Activated naive CD4-positive, alpha-beta T cell treated with anti-CD3 and anti-CD28 coated beads, Interleukin-2, amount 50 U/mL, for 24 hours (primary cell): ENCODE data around the gene OOSP4A.
"Not testable (repeated sequence)": the region's sequence is repeated elsewhere in the genome, so short reads cannot be mapped to it uniquely, and the experiment has no call there.

ENCODE experiments used
- H3K27ac Mint-ChIP-seq: one replicate; pipeline ENCODE4 v1.8.0; 2021; ENCODE audit warnings: mild to moderate bottlenecking, mixed read lengths
- H3K27me3 Mint-ChIP-seq: one replicate; pipeline ENCODE4 v1.8.0; 2021; ENCODE audit warnings: mixed read lengths
- H3K36me3 Mint-ChIP-seq: one replicate; pipeline ENCODE4 v1.8.0; 2021; ENCODE audit warnings: mixed read lengths
- H3K4me1 Mint-ChIP-seq: one replicate; pipeline ENCODE4 v1.8.0; 2021; ENCODE audit warnings: mixed read lengths
- H3K4me3 Mint-ChIP-seq: one replicate; pipeline ENCODE4 v1.8.0; 2021; ENCODE audit warnings: mild to moderate bottlenecking, mixed read lengths
- H3K9me3 Mint-ChIP-seq: one replicate; pipeline ENCODE4 v1.8.0; 2021; ENCODE audit warnings: mixed read lengths

OOSP4A gene

DNA sequence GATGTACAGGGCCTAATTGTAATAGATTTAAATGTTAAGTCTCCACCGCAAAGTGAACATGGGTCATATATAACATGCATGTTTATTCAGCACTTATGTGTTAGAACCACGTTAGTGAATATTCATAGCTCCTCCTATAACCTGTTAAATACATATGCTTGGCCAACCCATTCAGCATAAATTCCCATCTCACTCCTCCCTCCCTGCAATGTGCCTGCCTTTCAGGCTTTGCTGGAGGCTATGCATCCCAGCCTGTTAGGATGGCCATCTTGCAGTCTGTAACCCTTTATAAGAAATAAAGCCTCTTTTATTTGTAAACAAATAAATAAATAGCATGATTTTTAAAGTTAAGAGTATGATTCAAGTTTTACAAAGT, 1.7 kb upstream of the OOSP4A start:
- no peak overlapping the region for H3K27ac Mint-ChIP-seq
- no peaks in the 10 kb centered on the region for H3K9me3 Mint-ChIP-seq
- peaks cover 8% of the 10 kb centered on the region for H3K27me3 Mint-ChIP-seq
- no peaks in the 10 kb centered on the region for H3K36me3 Mint-ChIP-seq
- H3K4me1 Mint-ChIP-seq, result no peaks in the 10 kb centered on the region
- H3K4me3 Mint-ChIP-seq, result no peak overlapping the region

DNA sequence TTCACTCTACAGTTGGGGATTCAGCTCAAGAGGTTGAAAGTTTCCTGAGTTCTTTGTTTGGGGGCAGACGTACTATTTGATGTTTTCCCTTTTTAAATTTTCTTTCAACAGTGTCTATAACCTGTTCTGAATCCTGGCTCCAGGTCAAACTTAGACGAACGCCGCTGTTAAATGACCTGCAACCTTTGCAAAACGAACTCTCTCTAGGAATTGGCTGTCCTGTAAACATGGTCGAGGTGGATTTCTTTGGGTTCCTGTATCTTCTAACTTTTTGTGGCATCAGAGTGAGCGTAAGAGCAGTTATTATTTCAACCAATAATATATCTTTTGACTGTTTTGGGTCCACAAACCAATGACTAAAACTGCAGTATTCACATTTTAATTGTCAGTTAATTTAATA, 1.6 kb downstream of the OOSP4A start:
- no peak overlapping the region for H3K27ac Mint-ChIP-seq
- H3K4me3 Mint-ChIP-seq, result no peak overlapping the region
- no peaks in the 10 kb centered on the region for H3K9me3 Mint-ChIP-seq
- H3K4me1 Mint-ChIP-seq, result no peaks in the 10 kb centered on the region
- peaks cover 6% of the 10 kb centered on the region for H3K27me3 Mint-ChIP-seq
- H3K36me3 Mint-ChIP-seq, result no peaks in the 10 kb centered on the region

DNA sequence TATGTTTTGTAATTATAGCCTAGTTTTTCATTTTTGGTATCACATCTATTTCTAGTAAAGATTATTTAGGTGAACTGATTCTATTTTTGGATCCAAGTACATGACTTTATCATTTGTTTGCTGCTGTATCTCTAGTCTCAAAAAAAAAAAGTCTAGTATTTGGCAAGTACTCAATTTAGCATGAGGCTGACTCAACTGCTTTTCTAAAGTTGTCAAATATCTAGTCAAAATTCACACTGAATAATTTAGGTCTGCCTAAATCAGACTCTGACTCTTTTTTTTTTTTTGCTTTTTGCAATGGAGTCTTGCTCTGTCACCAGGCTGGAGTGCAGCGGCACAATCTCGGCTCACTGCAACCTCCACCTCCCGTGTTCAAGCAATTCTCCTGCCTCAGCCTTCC, 2.4 kb downstream of the OOSP4A start:
- Mint-ChIP-seq H3K36me3 (no peaks in the 10 kb centered on the region), H3K4me3 (no peak overlapping the region), H3K4me1 (no peaks in the 10 kb centered on the region), H3K27ac (no peak overlapping the region), H3K27me3 (peaks cover 6% of the 10 kb centered on the region), H3K9me3 (no peaks in the 10 kb centered on the region)

DNA sequence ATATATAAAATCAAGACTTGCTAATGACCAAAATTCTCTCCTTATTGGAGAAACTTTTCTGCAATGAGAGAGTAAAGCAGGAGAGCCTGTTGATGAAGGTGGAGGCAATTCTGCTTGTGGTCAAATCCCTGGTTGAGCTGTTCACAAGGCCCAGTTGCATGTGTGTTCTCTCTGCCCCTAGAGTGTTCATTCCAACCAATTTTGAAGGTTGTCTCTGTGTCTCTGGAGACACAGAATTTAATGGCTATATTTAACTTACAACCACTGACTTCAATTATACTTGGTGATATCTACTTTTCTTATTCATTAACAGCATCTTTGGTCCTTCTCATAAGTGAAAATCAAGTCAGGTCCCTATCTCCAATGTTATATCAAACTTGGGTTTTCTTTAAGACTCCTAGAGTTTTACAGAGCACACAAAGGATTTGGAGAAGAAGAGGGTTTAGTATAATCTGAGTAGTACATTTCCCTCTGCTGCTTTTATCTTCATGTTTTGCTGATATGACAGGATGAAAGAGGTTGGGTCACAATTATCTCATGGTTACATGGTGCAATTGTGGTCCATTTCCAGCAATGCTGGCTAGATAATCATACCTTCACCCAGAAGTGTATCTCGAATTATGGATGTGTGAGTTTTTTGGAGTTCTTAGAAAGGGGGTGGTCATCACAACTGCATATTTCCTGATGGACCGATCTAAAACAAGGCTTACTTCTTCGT, 4.0 kb downstream of the OOSP4A start:
- no peak overlapping the region for H3K4me3 Mint-ChIP-seq
- no peaks in the 10 kb centered on the region for H3K9me3 Mint-ChIP-seq
- H3K27me3 Mint-ChIP-seq, result peaks cover 6% of the 10 kb centered on the region
- H3K27ac Mint-ChIP-seq, result no peak overlapping the region
- no peaks in the 10 kb centered on the region for H3K36me3 Mint-ChIP-seq
- no peaks in the 10 kb centered on the region for H3K4me1 Mint-ChIP-seq

DNA sequence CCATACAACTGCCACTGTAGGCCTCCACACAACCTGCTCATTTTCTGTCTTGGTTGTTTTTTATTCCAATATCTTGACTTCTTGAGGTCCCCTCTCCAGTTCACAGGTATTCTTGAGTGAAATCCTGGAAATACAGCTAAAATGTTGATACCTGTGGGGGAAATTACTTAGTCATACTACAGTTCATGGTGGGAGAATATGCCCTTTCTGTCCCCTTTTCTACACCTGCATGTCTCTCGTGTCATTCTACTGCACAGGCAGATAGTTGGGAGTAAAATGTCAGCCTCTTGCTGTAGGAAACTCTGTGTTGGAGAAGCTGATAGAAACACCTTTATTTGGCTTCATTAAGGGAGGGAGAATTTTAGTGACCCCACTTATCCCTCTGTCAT, 4.6 kb downstream of the OOSP4A start:
- peaks cover 6% of the 10 kb centered on the region for H3K27me3 Mint-ChIP-seq
- H3K4me3 Mint-ChIP-seq, result no peak overlapping the region
- H3K9me3 Mint-ChIP-seq, result no peaks in the 10 kb centered on the region
- no peaks in the 10 kb centered on the region for H3K4me1 Mint-ChIP-seq
- H3K36me3 Mint-ChIP-seq, result no peaks in the 10 kb centered on the region
- no peak overlapping the region for H3K27ac Mint-ChIP-seq

DNA sequence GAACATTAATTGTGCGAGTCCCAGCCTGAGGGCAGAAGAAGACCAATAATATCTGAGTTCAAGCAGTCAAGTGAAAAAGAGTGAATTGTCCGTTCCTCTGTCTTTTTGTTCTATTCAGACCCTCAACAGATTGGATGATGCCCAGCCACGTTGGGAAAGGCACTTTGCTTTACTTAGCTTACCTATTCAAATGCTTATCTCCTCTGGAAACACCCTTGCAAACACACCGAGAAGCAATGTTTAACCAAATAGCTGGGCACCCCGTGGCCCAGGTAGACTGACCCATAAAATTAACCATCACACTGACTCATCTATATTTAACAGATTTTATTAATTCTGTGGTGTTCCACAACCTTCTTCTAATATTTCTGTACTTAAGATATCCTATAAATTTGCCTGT, 9.3 kb downstream of the OOSP4A start:
- Mint-ChIP-seq H3K27ac (no peak overlapping the region), H3K4me1 (no peaks in the 10 kb centered on the region)

DNA sequence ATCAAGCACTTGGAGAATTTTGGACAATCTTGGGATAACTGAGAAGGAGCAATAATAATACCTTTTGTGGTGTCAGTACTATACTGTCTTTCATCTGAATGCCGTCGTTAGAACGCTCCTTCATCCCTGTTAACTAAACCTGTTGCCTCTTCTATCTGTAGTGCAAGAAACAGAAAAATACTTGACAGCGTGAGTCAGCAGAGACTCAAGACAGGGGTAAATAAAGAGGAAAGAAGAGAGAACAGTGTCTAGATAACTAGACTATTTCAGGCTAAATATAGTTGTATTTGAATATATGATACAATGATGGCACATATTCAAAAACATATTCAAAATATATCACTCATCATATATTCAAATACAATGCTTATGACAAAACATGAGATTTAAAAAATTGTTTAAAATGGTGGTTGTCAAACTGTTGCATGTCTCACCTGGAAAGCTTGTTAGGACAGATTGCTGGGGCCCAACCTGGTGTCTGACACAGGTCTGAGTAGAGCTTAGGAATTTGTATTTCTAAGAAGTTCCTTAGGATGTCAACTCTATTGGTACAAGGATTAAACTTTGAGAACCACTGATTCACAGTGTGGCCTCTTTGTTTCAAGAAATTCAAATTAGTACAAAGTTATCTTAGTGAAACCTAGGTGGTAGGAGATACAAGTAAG, 17.4 kb downstream of the OOSP4A start:
- Mint-ChIP-seq H3K27ac (no peak overlapping the region), H3K4me3 (no peak overlapping the region), H3K4me1 (no peaks in the 10 kb centered on the region), H3K36me3 (no peaks in the 10 kb centered on the region), H3K27me3 (peaks cover 10% of the 10 kb centered on the region), H3K9me3 (no peaks in the 10 kb centered on the region)

More for the DNA sequence above, 9.3 kb downstream of the OOSP4A start:
- Mint-ChIP-seq H3K9me3 (no peaks in the 10 kb centered on the region), H3K36me3 (no peaks in the 10 kb centered on the region), H3K4me3 (no peak overlapping the region), H3K27me3 (peaks cover 3% of the 10 kb centered on the region)

DNA sequence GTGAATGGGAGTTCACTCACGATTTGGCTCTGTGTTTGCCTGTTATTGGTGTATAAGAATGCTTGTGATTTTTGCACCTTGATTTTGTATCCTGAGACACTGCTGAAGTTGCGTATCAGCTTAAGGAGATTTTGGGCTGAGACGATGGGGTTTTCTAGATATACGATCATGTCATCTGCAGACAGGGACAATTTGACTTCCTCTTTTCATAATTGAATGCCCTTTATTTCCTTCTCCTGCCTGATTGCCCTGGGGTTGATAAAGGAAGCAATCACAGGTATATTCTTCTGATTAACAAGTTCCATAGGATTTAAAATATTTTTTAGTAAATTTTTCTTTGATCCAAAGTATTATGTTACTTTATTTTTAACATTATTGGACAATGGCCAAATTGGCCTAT, 18.2 kb downstream of the OOSP4A start:
- not testable (repeated sequence) for H3K4me1 Mint-ChIP-seq, H3K36me3 Mint-ChIP-seq, H3K9me3 Mint-ChIP-seq, H3K4me3 Mint-ChIP-seq, H3K27ac Mint-ChIP-seq
- H3K27me3 Mint-ChIP-seq, result peaks cover 10% of the 10 kb centered on the region

DNA sequence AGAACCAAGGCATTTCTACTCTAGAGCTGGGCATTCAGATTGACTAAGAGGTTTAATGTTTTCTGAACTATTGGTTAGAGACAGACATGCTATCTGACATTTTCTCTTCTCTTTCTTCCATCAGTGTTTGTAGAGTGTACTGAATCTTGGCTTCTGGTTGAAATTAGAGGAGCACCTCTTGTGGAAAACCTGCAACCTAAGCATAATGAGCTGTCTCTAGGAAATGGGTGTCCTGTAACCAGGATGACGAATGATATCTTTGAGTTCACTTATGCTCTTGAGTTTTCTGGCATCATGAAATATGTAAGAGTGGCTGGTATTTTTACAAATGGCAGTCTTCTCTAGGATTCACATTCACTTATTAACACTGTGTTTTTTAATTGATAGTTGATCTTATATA, 19.4 kb downstream of the OOSP4A start:
- no peaks in the 10 kb centered on the region for H3K36me3 Mint-ChIP-seq
- no peaks in the 10 kb centered on the region for H3K4me1 Mint-ChIP-seq
- H3K9me3 Mint-ChIP-seq, result no peaks in the 10 kb centered on the region
- H3K27ac Mint-ChIP-seq, result no peak overlapping the region
- H3K27me3 Mint-ChIP-seq, result peaks cover 10% of the 10 kb centered on the region
- no peak overlapping the region for H3K4me3 Mint-ChIP-seq

DNA sequence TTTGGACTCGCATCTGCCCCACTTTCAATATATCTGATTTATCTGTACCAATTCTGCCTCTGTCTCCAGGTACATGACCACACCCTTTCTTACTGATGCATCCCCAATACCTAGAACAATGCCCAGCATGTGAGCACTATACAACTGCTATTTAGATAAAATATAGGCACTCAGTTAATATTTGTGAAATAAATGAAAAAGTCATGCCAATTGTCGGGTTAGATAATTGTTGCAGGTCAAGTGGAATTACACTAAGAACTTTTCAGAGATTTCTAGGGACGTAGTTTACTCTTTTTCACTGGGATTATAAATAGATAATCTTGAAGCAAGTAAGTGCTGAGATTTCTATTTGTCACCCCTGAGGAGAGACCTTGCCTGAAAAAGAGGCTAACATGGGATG, 20.5 kb downstream of the OOSP4A start:
- Mint-ChIP-seq H3K9me3 (peaks cover 8% of the 10 kb centered on the region), H3K4me3 (no peak overlapping the region), H3K27ac (no peak overlapping the region), H3K36me3 (no peaks in the 10 kb centered on the region), H3K4me1 (no peaks in the 10 kb centered on the region), H3K27me3 (peaks cover 10% of the 10 kb centered on the region)

DNA sequence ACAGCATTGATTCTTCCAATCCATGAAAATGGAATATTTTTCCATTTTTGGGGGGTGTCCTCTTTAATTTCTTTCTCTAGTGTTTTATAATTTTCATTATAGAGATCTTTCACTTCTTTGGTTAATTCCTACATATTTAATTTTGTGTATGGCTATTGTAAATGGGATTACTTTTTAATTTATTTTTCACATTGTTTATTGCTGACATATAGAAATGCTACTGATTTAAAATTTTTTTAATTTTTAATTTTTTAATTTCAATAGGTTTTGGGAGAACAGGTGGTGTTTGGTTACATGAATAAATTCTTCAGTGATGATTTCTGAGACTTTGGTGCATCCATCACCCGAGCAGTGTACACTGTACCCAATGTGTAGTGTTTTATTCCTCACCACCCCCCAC, 26.6 kb downstream of the OOSP4A start:
- Mint-ChIP-seq H3K4me3 (no peak overlapping the region), H3K27ac (no peak overlapping the region), H3K27me3 (peaks cover 9% of the 10 kb centered on the region), H3K36me3 (peaks cover 2% of the 10 kb centered on the region), H3K9me3 (peaks cover 36% of the 10 kb centered on the region), H3K4me1 (no peaks in the 10 kb centered on the region)

DNA sequence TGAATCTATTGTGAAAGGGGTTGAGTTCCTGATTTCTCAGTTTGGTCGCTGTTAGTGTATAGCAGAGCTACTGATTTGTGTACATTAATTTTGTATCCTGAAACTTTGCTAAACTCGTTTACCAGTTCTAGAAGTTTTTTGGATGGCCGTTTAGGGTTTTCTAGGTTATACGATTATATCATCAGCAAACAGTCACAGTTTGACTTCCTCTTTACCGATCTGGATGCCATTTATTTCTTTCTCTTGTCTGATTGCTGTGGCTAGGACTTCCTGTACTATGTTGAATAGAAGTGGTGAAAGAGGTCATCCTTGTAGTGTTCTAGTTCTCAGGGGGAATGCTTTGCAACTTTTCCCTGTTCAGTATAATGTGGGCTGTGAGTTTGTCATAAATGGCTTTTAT, 28.6 kb downstream of the OOSP4A start:
- Mint-ChIP-seq H3K27me3 (peaks cover 9% of the 10 kb centered on the region), H3K9me3 (peaks cover 36% of the 10 kb centered on the region), H3K4me1 (no peaks in the 10 kb centered on the region), H3K27ac (no peak overlapping the region), H3K36me3 (peaks cover 2% of the 10 kb centered on the region), H3K4me3 (no peak overlapping the region)

DNA sequence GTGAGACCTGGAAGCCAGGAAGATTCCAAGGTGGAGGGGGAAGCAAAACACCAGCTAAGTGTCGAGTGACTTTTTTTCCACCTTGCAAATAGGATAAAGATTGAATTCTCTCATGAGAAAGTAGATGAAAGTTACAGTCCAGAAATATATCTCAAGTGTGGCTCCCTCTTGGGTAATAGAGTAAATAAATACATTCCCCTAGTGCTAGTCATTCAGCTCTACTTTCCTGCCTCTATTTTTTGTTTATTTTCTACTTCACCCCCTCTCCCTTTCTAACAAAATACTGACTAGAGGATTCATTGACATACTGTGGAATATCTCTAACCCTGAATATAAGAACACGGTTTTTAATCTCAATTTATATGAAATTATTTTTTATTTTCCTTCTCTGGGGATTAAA, 34.0 kb downstream of the OOSP4A start:
- H3K9me3 Mint-ChIP-seq, result peaks cover 3% of the 10 kb centered on the region
- no peaks in the 10 kb centered on the region for H3K4me1 Mint-ChIP-seq
- H3K4me3 Mint-ChIP-seq, result no peak overlapping the region
- peaks cover 12% of the 10 kb centered on the region for H3K27me3 Mint-ChIP-seq
- no peaks in the 10 kb centered on the region for H3K36me3 Mint-ChIP-seq
- H3K27ac Mint-ChIP-seq, result no peak overlapping the region

DNA sequence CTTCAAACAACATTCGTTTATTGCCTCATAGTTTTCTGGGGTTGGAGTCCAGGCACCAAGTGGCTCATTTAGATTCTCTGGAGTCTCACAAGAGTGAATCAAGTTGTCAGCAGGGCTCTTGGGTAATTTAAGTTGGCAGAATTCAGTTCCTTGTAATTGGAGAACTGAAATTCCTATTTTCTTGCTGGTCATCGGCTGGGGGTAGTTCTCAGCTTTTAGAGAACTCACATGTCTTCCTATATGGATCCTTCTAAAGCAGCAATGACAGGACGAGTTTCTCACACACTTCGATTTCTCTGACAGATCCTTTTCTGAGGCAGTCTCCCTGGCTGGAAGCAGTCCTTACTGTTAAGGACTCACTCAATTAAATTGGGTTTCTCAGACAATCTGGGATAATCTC, 35.9 kb downstream of the OOSP4A start:
- Mint-ChIP-seq H3K27me3 (peaks cover 3% of the 10 kb centered on the region), H3K4me1 (no peaks in the 10 kb centered on the region), H3K4me3 (no peak overlapping the region), H3K9me3 (no peaks in the 10 kb centered on the region), H3K27ac (no peak overlapping the region), H3K36me3 (no peaks in the 10 kb centered on the region)

DNA sequence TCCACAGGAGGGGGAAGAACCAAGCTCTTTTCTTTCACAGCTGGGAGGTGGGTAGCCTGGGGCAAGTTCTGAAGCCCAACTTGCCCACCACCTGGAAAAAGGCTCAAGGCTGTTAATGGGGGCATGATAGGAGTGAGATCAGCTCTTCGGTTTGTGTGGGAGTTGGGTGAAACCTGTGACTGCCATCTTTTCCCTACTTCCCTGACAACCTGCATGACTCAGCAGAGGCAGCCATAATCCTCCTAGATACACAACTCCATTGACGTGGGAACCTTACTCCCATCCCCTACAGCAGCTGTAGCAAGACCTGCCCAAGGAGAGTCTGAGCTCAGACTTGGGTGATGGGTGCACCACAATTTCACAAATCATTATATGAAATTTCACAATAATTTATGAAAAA, 39.9 kb downstream of the OOSP4A start:
- Mint-ChIP-seq H3K4me1 (no peaks in the 10 kb centered on the region), H3K36me3 (no peaks in the 10 kb centered on the region), H3K27ac (no peak overlapping the region), H3K4me3 (no peak overlapping the region), H3K9me3 (no peaks in the 10 kb centered on the region), H3K27me3 (peaks cover 6% of the 10 kb centered on the region)

DNA sequence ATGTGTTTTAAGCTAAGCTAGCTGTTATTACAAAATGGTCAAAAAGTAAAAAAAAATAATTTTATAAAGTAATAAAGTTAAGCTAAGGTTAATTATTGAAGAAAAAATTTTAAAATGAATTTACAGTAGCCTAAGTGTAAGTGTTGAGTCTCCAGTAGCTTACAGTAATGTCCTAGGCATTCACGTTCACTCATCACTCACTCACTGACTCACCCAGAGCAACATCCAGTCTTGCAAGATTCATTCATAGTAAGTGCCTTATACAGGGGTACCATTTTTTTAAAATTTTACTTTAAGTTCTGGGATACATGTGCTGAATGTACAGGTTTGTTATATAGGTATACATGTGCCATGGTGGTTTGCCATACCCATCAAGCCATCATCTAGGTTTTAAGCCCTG, 41.5 kb downstream of the OOSP4A start:
- Mint-ChIP-seq H3K36me3 (no peaks in the 10 kb centered on the region), H3K27ac (no peak overlapping the region), H3K4me3 (no peak overlapping the region), H3K27me3 (peaks cover 8% of the 10 kb centered on the region), H3K9me3 (no peaks in the 10 kb centered on the region), H3K4me1 (no peaks in the 10 kb centered on the region)

DNA sequence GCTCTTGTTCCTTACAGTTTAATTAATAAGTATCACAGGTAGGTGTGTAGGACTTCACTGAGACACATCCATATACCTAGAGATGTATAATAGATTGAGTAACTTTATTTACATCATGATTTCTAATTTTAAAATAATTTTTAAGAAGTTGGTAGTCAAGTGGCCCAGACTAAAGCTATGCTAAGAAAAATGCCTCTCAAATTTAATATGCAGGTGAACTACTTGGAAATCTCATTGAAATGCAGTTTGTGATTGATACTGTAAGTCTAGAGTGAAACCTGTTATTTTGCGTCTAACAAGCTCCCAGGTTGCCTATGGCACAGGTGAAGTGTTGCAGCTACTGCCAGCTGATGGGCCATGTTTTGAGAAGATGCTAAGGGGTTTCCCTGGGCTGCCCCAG, 53.0 kb downstream of the OOSP4A start, which contains the start of gene OOSP4B:
TSS of gene OOSP4B (plus strand) at position 301 of the 400 bp plus-strand sequence.
- Mint-ChIP-seq H3K4me1 (no peaks in the 10 kb centered on the region), H3K27me3 (peaks cover 5% of the 10 kb centered on the region), H3K9me3 (no peaks in the 10 kb centered on the region), H3K36me3 (no peaks in the 10 kb centered on the region), H3K27ac (no peak within 1 kb of the TSS), H3K4me3 (no peak within 1 kb of the TSS)
